HG03139 (cell line): ENCODE results near the gene NR1H4.
"Not testable (repeated sequence)": the region's sequence is repeated elsewhere in the genome, so short reads cannot be mapped to it uniquely, and the experiment has no call there.

Source experiments
- ATAC-seq: cut with Tn5 transposase; IDR thresholded peaks from one replicate; pipeline ENCODE4 v1.9.1; 2021; ENCODE audit not compliant: unreplicated experiment

NR1H4 gene

DNA sequence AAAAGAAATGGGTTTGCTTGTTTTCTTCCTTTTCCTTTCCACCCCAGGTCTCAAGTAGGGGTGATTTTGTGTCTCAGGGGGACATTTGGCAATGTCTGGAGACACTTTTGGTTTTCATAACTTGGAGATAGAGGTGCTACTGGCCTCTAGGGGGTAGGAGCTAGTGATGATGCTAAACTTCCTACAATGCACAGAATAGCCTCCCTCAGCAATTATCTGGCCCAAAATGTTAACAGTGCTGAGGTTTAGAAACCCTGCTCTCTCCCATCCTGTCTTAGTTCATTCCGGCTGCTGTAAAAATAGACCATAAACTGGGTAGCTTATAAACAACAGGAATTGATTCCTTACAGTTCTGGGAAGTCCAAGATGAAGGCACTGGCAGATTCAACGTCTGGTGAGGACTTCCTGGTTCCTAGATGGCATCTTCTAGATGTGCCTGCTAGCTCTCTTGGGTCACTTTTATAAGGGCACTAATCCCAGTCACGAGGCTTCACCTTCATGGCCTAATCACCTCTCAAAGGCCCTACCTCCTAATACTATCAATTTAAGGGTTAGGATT lies 92.4 kb downstream of the NR1H4 start:
- ATAC-seq, result no peak

DNA sequence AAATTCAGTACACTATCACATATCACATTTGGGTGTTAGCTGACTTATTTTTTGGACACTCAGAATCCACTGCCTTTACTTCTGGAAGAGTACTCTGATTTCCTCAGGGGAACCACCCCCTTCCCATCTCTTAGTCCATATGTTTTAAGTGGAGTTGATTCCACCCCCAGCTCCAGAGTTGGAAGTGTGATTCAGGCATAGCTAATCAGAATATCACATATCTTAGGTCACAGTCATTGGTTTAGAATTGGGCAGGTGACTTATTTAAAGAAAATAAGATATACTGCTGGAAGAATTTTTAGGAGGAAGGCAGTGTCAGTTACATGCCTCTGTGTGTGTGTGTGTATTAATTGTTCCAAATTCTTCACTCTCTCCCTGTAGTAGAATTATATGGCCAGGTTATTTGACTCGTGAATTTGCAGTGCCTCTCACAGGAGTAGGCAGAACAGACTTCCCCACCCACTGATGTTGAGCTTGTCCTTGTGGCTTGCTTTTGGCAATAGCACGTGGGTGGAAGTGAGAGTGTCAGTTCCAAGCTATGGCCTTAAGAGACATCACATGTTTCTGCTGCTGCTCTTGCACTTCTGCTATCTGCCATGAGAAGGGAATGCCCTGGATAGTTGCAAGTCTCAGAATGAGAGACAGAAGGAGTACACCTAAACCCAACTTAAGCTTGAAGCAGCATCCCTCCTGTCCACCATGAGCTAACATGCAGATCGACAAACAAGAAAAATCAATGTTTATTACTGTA lies 93.4 kb downstream of the NR1H4 start:
- ATAC-seq, result peak; percentile 93

GRCh38 chr12:100567945-100568344 lies 94.3 kb downstream of the NR1H4 start:
- no peak for ATAC-seq

DNA sequence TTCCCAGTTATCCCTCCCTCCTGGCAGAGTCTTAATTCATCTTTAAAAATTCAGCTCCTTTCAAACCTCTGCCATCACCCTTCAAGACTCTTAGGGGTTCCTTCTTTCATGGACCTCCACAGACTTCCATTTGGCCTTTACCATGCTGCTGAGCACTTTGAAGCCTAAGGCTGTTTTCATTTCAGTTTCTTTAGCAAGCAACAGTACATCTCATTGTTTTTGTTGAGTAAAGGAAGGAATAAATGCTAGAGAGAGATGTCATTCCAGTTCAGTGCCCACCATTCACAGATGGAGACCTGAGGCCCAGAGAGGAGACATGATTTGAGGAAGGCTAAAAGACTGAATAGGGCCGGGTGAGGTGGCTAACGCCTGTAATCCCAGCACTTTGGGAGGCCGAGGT lies 98.5 kb downstream of the NR1H4 start:
- ATAC-seq, result no peak

- peak; percentile 97 for ATAC-seq
Measured at GRCh38 chr12:100573292-100574186, 99.9 kb downstream of the NR1H4 start, which contains the start of gene GAS2L3. GAS2L3 (plus strand) TSS chr12:100573684; CDS start chr12:100594905, 21,221 bp downstream.

- ATAC-seq, result peak; percentile 2
Measured at GRCh38 chr12:100574187-100575074, 100.8 kb downstream of the NR1H4 start.

GRCh38 chr12:100576331-100577036 lies 102.8 kb downstream of the NR1H4 start:
- ATAC-seq, result no peak

GRCh38 chr12:100578923-100579322 lies 105.3 kb downstream of the NR1H4 start:
- ATAC-seq, result no peak

GRCh38 chr12:100579844-100580243 lies 106.2 kb downstream of the NR1H4 start:
- ATAC-seq, result no peak

DNA sequence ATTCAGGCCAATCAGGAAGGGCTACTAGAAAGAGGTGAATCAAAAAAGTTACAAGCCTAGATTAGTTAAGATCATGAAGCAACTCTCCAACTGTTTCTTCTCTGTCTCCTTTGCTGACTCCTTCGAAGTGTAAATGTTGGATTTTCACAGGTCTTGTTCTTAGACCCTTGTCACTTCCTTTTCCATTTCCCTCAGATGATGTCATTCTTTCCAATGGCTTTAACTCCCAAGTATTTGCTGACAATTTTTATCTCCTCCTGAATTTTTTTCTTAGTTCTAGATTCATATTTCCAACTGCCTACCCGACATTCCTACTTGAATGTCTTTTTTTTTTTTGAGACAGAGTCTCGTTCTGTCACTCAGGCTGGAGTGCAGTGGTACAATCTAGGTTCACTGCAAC lies 110.6 kb downstream of the NR1H4 start:
- no peak for ATAC-seq

DNA sequence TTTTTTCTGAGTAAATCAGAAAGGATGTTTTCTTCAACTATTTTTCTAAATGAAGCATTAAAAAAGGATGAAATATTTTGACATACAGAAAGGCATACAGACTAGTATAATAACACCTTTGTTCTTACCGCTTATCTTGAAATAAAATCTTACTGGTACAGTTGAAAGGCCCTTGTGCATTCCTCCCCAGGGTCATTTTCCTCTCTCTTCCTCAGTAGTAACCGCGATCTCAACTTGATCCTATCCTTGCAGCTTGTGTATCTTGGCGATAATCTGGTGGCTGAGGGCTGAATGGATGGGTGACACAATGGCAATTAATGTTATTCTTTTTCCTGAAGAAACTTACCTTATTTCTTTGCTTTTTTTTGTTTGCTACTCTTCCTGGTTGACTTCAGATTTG lies 118.3 kb downstream of the NR1H4 start:
- no peak for ATAC-seq

GRCh38 chr12:100593490-100593889 lies 119.8 kb downstream of the NR1H4 start:
- no peak for ATAC-seq

- ATAC-seq, result no peak
Measured at GRCh38 chr12:100601626-100602025, 128.0 kb downstream of the NR1H4 start.

DNA sequence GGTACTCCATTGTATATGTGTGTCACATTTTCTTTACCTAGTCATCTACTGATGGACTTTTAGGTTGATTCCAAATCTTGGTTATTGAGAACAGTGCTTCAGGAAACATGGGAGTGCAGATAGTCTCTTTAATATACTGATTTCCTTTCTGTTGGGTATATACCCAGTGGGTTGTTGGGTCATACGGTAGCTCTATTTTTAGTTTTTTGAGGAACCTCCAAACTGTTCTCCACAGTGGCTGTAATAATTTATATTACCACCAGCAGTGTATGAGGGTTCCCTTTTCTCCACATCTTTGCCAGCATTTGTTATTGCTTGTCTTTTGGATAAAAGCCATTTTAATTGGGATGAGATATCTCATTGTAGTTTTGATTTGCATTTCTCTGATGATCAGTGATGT lies 129.3 kb downstream of the NR1H4 start:
- not testable (repeated sequence) for ATAC-seq

DNA sequence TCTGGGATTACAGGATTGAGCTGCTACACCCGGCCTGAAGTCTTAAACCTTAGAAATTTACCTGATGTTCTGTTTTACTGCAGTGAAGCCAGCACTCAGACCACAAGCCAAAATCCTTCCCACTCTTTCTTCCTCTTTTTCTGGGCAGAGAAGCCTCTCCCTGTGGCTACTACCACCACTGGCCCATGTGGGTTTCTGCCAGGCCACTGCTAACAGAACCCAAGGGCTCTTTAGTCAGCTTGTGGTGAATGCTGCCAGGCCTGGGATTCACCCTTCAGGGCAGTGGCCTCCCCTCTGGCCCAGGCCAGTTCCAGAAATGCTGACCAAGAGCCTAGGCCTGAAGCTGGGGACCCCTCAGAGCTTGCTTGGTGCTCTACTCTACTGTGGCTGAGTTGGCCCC lies 135.1 kb downstream of the NR1H4 start:
- ATAC-seq, result no peak

DNA sequence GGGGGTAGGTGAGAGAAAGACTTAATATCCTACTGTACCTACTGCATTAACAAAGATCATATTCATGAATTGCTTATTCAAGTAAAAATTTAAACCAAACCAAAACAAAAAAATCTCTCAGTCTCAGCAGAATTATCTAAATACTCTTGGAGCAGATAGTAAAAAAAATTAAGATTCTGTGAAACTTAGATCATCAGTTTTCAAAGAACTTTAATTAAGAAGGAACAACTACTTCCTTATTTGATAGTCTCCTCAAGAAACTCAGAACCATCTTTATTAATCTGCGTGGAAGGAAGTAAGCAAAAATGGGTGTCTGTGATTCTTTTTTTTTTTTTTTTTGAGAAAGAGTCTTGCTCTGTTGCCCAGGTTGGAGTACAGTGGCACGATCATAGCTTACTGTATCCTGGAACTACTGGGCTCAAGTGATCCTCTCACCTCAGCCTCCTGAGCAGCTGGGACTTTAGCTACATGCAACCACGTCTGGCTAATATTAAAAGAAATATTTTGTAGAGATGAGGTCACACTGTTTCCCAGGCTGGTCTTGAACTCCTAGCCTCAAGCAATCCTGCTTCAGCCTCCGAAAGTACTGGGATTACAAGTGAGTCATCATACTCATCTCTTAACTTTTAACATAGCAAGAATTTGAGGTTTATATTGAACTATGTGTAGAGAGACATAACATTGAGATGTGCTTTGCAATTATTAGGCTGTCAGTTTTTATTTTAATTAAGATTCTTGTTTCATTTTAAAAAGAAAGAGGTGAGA lies 137.2 kb downstream of the NR1H4 start:
- ATAC-seq, result no peak

- no peak for ATAC-seq
Measured at GRCh38 chr12:100612606-100613005, 138.9 kb downstream of the NR1H4 start.
